ENCODE results near the gene PARP1. TPM values are rescaled to one million over a fixed set of nuclear protein-coding genes. Genes with fewer than 3 reads are reported as not detected.

PARP1 gene
- total RNA-seq, 1 experiment from 2014 or later: 127 TPM

DNA sequence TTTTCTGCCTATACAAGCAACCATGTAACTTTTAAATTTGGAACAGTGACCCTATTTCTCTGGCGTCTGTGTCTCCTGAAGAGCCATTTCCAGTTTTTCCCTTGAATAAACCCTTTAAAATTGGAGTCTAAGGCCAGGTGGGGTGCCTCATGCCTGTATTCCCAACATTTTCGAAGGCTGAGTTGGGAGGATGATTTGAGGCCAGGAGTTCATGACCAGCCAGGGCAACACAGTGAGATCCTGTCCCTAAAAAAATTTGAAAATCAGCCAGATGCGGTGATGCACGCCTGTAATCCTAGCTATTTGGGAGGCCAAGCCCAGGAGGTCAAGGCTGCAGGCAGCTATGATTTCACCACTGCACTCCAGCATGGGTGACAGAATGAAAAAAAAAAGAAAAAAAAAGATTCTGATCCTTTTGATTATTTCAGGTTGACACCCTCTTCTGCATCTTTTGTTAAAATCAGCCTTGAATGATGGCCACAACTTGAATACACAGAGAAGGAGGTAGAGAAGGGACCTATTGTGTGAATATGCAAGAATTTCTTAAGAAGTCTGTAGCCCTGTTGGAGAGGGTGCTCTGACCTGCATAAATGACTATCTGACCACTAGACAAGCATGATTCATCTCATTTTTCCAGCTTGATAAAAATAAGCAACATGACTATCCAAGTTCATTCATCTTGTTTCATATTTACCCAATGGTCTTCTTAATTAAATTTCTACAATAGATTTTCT is 40.2 kb upstream of the PARP1 start:
- ChIA-PET POLR2A (interaction anchor here (0.6 kb wide), 1 partner anchor 214 kb away, joined by 6 read pairs; no protein-coding TSS in a partner anchor), CTCF (no interaction called here)
- intact Hi-C loops (cut with micrococcal nuclease; ENCODE audit: unreplicated experiment) (no loop called here), in situ Hi-C loops (cut with HindIII; ENCODE audit: low pct_unique_long_range_greater_than_20kb, low sequenced_read_pairs) (no loop called here)
- H3K36me3 ChIP-seq (ENCODE audit: control insufficient read depth, insufficient read depth, low read length): no peaks in the 10 kb centered on the region
- ATAC-seq: no peak
- H3K27ac ChIP-seq (ENCODE audit: low read length): no peak overlapping the region
- H3K4me1 ChIP-seq (ENCODE audit: control insufficient read depth, insufficient read depth, low read length): no peaks in the 10 kb centered on the region
- no peak overlapping the region for H3K4me3 ChIP-seq (ENCODE audit: low read depth in 2 of 2, low read length in 2 of 2)
- peaks cover 10% of the 10 kb centered on the region for H3K27me3 ChIP-seq (ENCODE audit: control insufficient read depth, insufficient read depth, low read length)
- no TSS peak for BruUV-seq (replicated peaks)
- no peaks in the 10 kb centered on the region for H3K9me3 ChIP-seq (ENCODE audit: control insufficient read depth, insufficient read depth, low read depth, low read length)
- TF ChIP-seq, protein P1, sequence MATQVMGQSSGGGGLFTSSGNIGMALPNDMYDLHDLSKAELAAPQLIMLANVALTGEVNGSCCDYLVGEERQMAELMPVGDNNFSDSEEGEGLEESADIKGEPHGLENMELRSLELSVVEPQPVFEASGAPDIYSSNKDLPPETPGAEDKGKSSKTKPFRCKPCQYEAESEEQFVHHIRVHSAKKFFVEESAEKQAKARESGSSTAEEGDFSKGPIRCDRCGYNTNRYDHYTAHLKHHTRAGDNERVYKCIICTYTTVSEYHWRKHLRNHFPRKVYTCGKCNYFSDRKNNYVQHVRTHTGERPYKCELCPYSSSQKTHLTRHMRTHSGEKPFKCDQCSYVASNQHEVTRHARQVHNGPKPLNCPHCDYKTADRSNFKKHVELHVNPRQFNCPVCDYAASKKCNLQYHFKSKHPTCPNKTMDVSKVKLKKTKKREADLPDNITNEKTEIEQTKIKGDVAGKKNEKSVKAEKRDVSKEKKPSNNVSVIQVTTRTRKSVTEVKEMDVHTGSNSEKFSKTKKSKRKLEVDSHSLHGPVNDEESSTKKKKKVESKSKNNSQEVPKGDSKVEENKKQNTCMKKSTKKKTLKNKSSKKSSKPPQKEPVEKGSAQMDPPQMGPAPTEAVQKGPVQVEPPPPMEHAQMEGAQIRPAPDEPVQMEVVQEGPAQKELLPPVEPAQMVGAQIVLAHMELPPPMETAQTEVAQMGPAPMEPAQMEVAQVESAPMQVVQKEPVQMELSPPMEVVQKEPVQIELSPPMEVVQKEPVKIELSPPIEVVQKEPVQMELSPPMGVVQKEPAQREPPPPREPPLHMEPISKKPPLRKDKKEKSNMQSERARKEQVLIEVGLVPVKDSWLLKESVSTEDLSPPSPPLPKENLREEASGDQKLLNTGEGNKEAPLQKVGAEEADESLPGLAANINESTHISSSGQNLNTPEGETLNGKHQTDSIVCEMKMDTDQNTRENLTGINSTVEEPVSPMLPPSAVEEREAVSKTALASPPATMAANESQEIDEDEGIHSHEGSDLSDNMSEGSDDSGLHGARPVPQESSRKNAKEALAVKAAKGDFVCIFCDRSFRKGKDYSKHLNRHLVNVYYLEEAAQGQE (IDR thresholded peaks at IDR 0.05; ENCODE audit: insufficient read depth in 1 of 2, low read depth in 2 of 2, low read length in 1 of 2): no peak
- TF ChIP-seq TCF7L2 (IDR thresholded peaks at IDR 0.05; ENCODE audit: low read depth, low read length): no peak
- DNase-seq (ENCODE audit: low read depth, low spot score): no peak

DNA sequence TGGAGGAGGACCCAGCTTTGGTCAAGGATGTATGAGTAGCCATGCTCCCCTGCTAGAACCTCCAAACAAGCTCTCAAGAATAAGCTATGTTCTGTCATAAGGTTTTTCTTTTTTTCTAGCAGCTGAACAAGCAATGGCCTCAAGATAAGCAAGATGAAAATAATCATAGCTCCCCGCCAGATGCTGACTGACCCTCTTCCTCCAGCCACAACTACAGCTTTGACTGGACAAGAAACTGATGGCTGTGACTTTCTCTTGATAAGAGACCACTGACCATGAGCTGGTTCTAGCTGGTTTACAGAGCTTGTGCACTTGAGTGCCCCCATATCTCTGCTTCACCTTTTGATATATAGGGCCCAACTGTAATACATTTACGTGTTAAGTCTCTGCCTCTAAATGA is 38.2 kb upstream of the PARP1 start:
- intact Hi-C loops (cut with micrococcal nuclease; ENCODE audit: unreplicated experiment): no loop called here
- CTCF ChIA-PET: no interaction called here
- in situ Hi-C loops (cut with HindIII; ENCODE audit: low pct_unique_long_range_greater_than_20kb, low sequenced_read_pairs): no loop called here
- Histone ChIP-seq H3K4me3 (ENCODE audit: low read depth in 2 of 2, low read length in 2 of 2) (no peak overlapping the region), H3K36me3 (ENCODE audit: control insufficient read depth, insufficient read depth, low read length) (no peaks in the 10 kb centered on the region), H3K4me1 (ENCODE audit: control insufficient read depth, insufficient read depth, low read length) (no peaks in the 10 kb centered on the region), H3K27ac (ENCODE audit: low read length) (no peak overlapping the region), H3K27me3 (ENCODE audit: control insufficient read depth, insufficient read depth, low read length) (peaks cover 10% of the 10 kb centered on the region), H3K9me3 (ENCODE audit: control insufficient read depth, insufficient read depth, low read depth, low read length) (no peaks in the 10 kb centered on the region)
- TF ChIP-seq, protein P2, sequence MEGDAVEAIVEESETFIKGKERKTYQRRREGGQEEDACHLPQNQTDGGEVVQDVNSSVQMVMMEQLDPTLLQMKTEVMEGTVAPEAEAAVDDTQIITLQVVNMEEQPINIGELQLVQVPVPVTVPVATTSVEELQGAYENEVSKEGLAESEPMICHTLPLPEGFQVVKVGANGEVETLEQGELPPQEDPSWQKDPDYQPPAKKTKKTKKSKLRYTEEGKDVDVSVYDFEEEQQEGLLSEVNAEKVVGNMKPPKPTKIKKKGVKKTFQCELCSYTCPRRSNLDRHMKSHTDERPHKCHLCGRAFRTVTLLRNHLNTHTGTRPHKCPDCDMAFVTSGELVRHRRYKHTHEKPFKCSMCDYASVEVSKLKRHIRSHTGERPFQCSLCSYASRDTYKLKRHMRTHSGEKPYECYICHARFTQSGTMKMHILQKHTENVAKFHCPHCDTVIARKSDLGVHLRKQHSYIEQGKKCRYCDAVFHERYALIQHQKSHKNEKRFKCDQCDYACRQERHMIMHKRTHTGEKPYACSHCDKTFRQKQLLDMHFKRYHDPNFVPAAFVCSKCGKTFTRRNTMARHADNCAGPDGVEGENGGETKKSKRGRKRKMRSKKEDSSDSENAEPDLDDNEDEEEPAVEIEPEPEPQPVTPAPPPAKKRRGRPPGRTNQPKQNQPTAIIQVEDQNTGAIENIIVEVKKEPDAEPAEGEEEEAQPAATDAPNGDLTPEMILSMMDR (IDR thresholded peaks at IDR 0.05): no peak
- TF ChIP-seq, protein P1 (IDR thresholded peaks at IDR 0.05; ENCODE audit: insufficient read depth in 1 of 2, low read depth in 2 of 2, low read length in 1 of 2): no peak
- TF ChIP-seq TCF7L2 (IDR thresholded peaks at IDR 0.05; ENCODE audit: low read depth, low read length): no peak
- no peak for TF ChIP-seq SIN3A (IDR thresholded peaks at IDR 0.05; ENCODE audit: borderline replicate concordance, insufficient read depth, low read depth, low read length)
- TF ChIP-seq POLR2AphosphoS5 (IDR thresholded peaks at IDR 0.05; ENCODE audit: low read depth, low read length): no peak
- ATAC-seq (no peak), DNase-seq (ENCODE audit: low read depth, low spot score) (no peak)
- BruUV-seq (replicated peaks): no TSS peak
- POLR2A ChIA-PET: no interaction called here
